HEK293T (cell line): ENCODE data around the gene WDR62.

Experiments
- CTCF ChIA-PET: fragments of 350-600 bp; formaldehyde crosslinking; extraction: SDS; loops from one replicate; lab custom pipeline; 2021; ENCODE audit warnings: antibody characterized with exemption, inconsistent platforms; lab: Yijun Ruan, JAX
- POLR2A ChIA-PET: fragments of 350-600 bp; formaldehyde crosslinking; extraction: SDS; loops from one replicate; lab custom pipeline; 2020; ENCODE audit warnings: antibody characterized with exemption, inconsistent platforms; lab: Yijun Ruan, JAX
- DNase-seq: peaks from one replicate; pipeline ENCODE4 v3.0.0; 2012; ENCODE audit warnings: mixed read lengths; ENCODE audit errors: extremely low spot score
- ARNT ChIP-seq: fragments of 450-650 bp; IDR thresholded peaks from 2 replicates; pipeline ENCODE4 v1.6.1; 2017; ENCODE audit warnings: mild to moderate bottlenecking
- BHLHE40 ChIP-seq: fragments of 450-650 bp; IDR thresholded peaks from 2 replicates; pipeline ENCODE4 v1.6.1; 2016; ENCODE audit warnings: mild to moderate bottlenecking, moderate library complexity, borderline replicate concordance
- CTBP1 ChIP-seq: fragments of 450-650 bp; IDR thresholded peaks from 2 replicates; pipeline ENCODE4 v1.6.1; 2016; ENCODE audit warnings: borderline replicate concordance
- ELF4 ChIP-seq: fragments of 450-650 bp; IDR thresholded peaks from 2 replicates; pipeline ENCODE4 v1.6.1; 2017; ENCODE audit warnings: antibody characterized with exemption
- FOXA1 ChIP-seq: fragments of 450-650 bp; IDR thresholded peaks from 2 replicates; pipeline ENCODE4 v1.6.1; 2016; ENCODE audit warnings: mild to moderate bottlenecking
- FOXK2 ChIP-seq: fragments of 450-650 bp; IDR thresholded peaks from 2 replicates; pipeline ENCODE4 v1.6.1; 2016; ENCODE audit warnings: mild to moderate bottlenecking
- FOXM1 ChIP-seq: fragments of 450-650 bp; IDR thresholded peaks from 2 replicates; pipeline ENCODE4 v1.6.1; 2017; ENCODE audit warnings: mild to moderate bottlenecking, borderline replicate concordance
- HDGF ChIP-seq: fragments of 450-650 bp; IDR thresholded peaks from 2 replicates; pipeline ENCODE4 v1.6.1; 2017; ENCODE audit warnings: antibody characterized with exemption, borderline replicate concordance
- L3MBTL2 ChIP-seq: fragments of 450-650 bp; conservative IDR thresholded peaks from 2 replicates; pipeline ENCODE4 v1.6.1; 2016; ENCODE audit warnings: mild to moderate bottlenecking
- LEF1 ChIP-seq: fragments of 450-650 bp; IDR thresholded peaks from 2 replicates; pipeline ENCODE4 v1.6.1; 2017; ENCODE audit warnings: mild to moderate bottlenecking, borderline replicate concordance
- NFRKB ChIP-seq: fragments of 450-650 bp; IDR thresholded peaks from 2 replicates; pipeline ENCODE4 v1.6.1; 2016; ENCODE audit warnings: mild to moderate bottlenecking, moderate library complexity
- PKNOX1 ChIP-seq: fragments of 450-650 bp; IDR thresholded peaks from 2 replicates; pipeline ENCODE4 v1.6.1; 2016
- SP1 ChIP-seq: fragments of 450-650 bp; IDR thresholded peaks from 2 replicates; pipeline ENCODE4 v1.6.1; 2017
- SUZ12 ChIP-seq: fragments of 450-650 bp; IDR thresholded peaks from 2 replicates; pipeline ENCODE4 v1.6.1; 2016; ENCODE audit warnings: mild to moderate bottlenecking
- TARDBP ChIP-seq: fragments of 450-650 bp; IDR thresholded peaks from 2 replicates; pipeline ENCODE4 v1.6.1; 2016
- ZNF384 ChIP-seq: fragments of 450-650 bp; IDR thresholded peaks from 2 replicates; pipeline ENCODE4 v1.6.1; 2016

The WDR62 gene

GRCh38 chr19:36106441-36106840 lies 51.7 kb downstream of the WDR62 start:
- TF ChIP-seq FOXK2 (no peak), TARDBP (no peak), SUZ12 (no peak), FOXA1 (no peak), PKNOX1 (no peak), ZNF384 (no peak), L3MBTL2 (no peak), BHLHE40 (no peak), HDGF (no peak), SP1 (no peak), CTBP1 (no peak), ARNT (no peak), NFRKB (no peak), ELF4 (no peak), LEF1 (no peak), FOXM1 (no peak)
- ChIA-PET POLR2A (interaction anchor here (1.1 to 1.3 kb wide), 2 partner anchors 8 to 16 kb away, joined by 3 to 9 read pairs; partner anchors contain the start of genes POLR2I and TBCB), CTCF (interaction anchor here (1.1 kb wide), 1 partner anchor 22 kb away, joined by 5 read pairs; no protein-coding TSS in a partner anchor)
- no peak for DNase-seq

GRCh38 chr19:36106991-36107390 lies 52.3 kb downstream of the WDR62 start:
- TF ChIP-seq FOXA1 (no peak), ZNF384 (no peak), L3MBTL2 (no peak), ELF4 (no peak), SUZ12 (no peak), ARNT (no peak), FOXK2 (no peak), HDGF (no peak), TARDBP (no peak), BHLHE40 (no peak), PKNOX1 (no peak), FOXM1 (no peak), NFRKB (no peak), SP1 (no peak), CTBP1 (no peak)
- ChIA-PET CTCF (interaction anchor here (1.1 kb wide), 1 partner anchor 21 kb away, joined by 5 read pairs; no protein-coding TSS in a partner anchor), POLR2A (interaction anchor here (1.1 to 1.3 kb wide), 2 partner anchors 8 to 16 kb away, joined by 3 to 9 read pairs; partner anchors contain the start of genes POLR2I and TBCB)
- no peak for DNase-seq

- CTCF ChIA-PET: no interaction called here
- TF ChIP-seq LEF1 (no peak), CTBP1 (no peak), ELF4 (no peak), FOXM1 (no peak), L3MBTL2 (no peak), SUZ12 (no peak), ARNT (no peak), HDGF (no peak), TARDBP (no peak), FOXK2 (no peak), BHLHE40 (no peak), ZNF384 (no peak), PKNOX1 (no peak), FOXA1 (no peak), NFRKB (no peak), SP1 (no peak)
- POLR2A ChIA-PET: interaction anchor here (0.6 kb wide), 1 partner anchor 18 kb away, joined by 3 read pairs; no protein-coding TSS in a partner anchor
- no peak for DNase-seq
Measured at GRCh38 chr19:36108684-36109083, 54.0 kb downstream of the WDR62 start.

GRCh38 chr19:36110487-36111199 lies 55.9 kb downstream of the WDR62 start, which contains the start of gene OVOL3:
TSS of gene OVOL3 (plus strand) at chr19:36111143. CDS start at chr19:36111203, 60 bp downstream.
- no peak for DNase-seq
- TF ChIP-seq FOXK2 (no peak), ZNF384 (no peak), SP1 (no peak), SUZ12 (no peak), CTBP1 (no peak), LEF1 (no peak), ELF4 (no peak), PKNOX1 (no peak), ARNT (no peak), NFRKB (no peak), BHLHE40 (no peak), FOXM1 (no peak), L3MBTL2 (no peak), TARDBP (no peak), FOXA1 (no peak), HDGF (no peak)
- CTCF ChIA-PET: no interaction called here
- POLR2A ChIA-PET: no interaction called here

- no peak for DNase-seq
- ChIA-PET CTCF (no interaction called here), POLR2A (no interaction called here)
- TF ChIP-seq ARNT (no peak), FOXA1 (no peak), ZNF384 (no peak), LEF1 (no peak), HDGF (no peak), TARDBP (no peak), ELF4 (no peak), FOXK2 (no peak), SP1 (no peak), BHLHE40 (no peak), CTBP1 (no peak), NFRKB (no peak), L3MBTL2 (no peak), PKNOX1 (no peak), FOXM1 (no peak), SUZ12 (no peak)
Measured at GRCh38 chr19:36111200-36111539, 56.5 kb downstream of the WDR62 start.
